DMS79 (cell line): ENCODE results near the gene ENO4.

Source experiments
- DNase-seq: peaks from one replicate; lab custom pipeline; 2025; lab: John Stamatoyannopoulos, UW

The ENO4 gene

GRCh38 chr10:116831086-116831485 is 18.2 kb upstream of the ENO4 start:
- DNase-seq: no peak

GRCh38 chr10:116831790-116832189 is 17.5 kb upstream of the ENO4 start:
- no peak for DNase-seq

DNA sequence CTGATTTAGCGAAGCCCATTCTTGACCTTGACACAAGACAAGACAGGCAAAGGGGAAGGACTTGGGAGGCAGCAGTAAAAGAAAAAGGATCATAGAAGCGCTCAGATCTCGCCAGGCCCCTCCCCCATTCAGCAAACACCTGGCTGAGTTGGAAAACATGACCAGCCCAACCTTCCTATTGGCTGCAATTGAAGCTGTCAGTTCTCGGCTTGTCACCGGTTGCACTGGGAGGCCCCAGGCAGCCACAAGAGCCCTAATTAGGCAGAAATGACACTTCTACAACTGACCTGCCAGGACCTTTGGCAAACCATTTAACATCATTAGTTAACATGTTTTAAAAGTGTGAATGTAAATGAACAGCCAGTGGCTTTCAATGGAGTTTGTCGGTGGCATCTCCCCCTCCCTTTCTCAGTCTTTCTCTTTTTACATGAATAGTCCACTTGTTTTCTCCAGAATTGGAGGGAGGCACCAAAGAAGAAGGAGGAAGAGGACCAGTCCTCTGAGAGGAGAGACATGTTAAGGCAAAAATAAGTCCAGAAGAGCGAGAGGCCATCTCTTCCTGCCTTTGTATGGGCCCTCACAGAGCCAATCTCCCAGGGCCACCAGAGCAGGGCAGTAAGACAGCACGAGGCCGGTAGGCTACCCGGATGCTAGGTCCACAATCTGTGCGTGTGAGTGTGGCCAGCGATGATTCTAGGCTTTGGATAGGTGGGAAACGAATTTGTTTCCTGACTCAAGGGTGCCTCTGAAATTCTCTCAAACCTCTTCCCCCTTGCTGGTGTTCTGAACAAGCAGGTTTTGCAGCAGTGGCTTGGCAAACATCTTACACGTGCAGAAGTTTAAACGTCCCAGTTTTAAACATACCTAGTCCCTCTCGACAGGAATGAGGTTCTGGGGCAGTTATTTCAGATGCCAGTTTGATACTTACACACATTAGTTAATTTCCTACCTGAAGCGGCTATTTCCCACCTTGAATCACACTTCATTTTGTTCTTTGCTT is 15.0 kb upstream of the ENO4 start:
- no peak for DNase-seq

GRCh38 chr10:116835658-116836057 is 13.6 kb upstream of the ENO4 start:
- DNase-seq: no peak

DNA sequence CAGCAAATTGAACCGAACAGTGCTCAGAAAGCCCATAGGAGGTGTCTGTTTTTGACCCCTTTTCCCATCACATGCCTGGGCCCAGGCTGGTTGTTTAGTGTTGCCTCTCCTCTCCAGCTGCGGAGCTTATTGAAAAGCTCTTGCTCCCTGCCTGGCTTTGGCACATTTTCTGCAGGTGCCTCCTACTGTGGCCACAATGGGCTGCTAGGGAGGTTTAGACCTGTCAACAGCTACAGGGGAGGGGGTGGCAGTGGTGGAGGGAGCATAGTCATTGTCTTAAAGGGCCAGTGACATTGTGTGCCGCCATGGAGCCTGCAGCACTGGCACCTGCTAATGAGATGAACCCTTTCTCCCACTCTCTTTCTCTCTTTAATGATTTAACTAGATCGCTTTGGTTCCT is 13.2 kb upstream of the ENO4 start:
- DNase-seq: no peak

DNA sequence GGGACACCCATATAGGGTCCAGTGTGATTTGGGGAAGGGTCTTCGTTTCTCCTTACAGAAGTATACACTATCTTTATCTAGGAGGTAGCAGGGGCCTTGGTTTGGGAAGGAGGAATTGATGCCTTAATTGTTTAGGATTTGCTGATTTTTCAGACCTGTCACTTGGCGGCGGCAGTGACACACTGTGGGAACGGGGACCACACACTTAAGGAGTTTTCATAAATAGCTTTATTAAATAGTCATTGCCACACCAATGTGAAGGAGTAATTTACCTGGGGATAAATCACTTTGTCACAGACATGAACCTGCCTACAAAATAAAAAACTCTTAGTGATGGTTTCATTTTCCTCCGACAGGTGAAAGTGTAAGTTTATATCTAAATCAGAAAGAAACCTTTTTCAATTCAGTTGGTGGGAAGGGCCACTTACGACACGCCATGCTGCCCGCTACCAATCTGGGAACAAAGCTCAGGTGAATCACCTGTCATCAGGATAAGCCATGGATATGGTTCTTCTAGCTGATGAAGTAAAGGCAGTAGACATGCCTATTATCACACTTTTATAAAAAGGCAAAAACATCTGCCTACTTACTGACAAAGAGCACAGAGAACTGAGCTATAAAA is 12.3 kb upstream of the ENO4 start:
- DNase-seq: no peak

DNA sequence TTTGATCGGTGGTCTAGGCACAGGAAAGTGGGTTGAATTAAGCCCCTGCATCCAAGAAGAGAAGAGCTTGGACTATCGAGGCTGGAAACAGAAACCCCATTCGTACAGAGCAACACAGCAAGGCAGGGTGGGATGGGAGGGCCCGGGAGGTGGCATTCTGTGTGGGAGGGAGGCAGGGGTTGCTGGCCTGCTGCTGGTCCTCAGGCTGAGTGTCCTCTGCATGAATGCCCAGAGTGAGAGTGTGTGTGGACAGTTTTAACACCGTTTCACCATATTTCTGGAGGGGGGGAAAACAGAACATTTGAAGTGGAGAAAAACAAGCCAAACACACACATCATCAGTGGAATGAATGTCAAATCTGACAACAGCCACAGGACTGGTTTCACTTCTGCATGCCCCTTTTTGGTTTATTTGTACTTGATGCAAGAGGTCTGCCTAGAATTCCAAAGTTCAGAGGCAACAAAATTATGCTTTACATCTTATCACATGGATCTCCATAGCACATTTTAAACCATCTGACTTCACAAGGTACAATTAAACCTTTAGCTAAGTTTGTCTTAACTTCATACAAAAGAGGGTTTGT is 11.1 kb upstream of the ENO4 start:
- no peak for DNase-seq

DNA sequence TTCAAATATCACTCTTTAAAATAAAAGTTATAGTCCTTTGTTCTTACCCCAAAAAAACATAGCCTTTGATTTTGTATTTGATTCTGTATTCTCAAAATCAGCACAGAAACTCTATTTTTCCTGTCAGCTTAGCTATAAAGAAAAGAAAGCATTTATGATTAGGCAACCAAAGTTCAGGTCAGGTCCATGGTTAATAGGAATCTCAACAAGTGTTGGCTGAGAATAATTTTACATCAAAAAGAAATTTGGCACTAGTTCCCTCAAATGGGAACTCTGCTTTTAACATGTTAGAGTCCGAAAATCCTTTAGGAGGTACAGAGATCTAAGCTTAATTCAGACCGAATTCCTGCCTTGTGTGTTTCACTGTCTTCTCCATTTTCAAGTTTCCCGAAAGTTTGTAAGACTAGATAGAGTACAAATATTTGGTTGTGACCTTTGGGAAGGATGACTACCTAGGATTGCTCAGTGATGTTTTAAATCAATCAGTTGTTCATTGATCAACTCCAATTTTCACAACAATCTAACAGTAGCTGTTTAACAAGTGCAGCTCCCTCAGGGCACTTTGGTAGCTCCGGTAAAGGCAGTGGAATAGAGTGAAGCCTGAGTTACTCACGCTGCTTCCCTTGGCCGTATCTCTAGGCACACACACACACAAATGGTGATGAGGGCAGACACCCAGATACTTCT is 8.8 kb upstream of the ENO4 start:
- no peak for DNase-seq

DNA sequence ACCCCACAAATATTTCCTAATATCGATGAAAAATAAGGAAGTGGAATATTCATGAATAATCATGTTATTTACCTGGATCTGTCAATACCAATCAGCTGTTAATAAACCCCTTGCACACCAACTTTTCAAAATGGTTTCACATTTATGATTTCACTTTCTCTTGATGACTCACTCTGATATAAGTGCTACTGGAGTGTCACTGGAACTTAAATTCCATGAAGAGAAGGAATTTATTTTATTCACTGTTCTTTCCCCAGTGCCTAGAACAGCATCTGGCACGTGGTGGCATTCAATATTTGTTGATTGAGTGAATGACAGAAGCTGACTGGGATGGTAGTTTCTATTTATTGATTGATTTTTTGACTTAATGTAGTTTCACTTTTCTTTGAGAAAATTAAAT is 3.5 kb upstream of the ENO4 start:
- DNase-seq: no peak

DNA sequence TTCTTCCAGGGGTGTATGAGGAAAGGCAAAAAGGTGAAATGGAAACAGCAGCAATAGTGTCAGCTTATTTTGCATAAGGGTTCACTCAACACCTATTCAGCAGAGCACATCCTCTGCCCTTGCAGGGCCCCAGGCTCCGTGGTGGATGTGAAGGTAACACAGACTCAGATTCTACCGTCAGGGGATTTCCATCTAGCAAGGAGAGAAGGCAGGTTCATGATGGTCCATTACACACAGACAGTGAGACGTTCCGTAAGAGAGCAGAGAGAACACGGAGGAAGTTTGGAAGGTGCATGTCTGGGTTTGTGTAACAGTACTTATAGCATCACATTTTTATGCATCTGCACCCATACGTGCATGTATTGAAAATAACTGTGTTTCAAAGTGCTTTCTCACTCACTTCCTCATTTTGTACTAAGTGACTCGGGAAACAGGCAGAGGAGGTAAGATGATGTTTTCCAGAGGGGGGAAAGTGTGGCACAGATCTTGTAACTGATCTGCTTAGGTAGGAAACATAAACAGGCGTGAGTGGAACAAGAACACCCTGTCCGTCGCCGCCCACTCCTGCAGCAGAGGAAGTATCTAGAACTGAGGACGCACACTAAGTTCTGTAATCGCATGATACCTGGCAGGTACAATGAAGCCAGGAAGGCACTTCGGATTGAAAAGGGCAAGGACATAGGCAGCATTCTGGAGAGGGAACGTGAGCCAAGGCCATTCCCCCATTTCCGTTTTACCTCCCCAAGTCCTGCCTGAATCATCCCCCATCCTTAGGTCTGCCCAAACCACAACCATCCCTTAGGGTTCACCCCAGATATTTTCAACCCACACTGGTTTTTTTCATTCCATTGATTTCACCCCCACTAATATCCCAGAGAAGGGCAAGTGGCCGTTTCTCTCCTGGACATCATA is 1.0 kb upstream of the ENO4 start:
- no peak for DNase-seq

GRCh38 chr10:116848944-116849247 is 403 bp upstream of the ENO4 start:
- no peak for DNase-seq

GRCh38 chr10:116850058-116850611 is 836 bp downstream of the ENO4 start:
- DNase-seq: no peak

DNA sequence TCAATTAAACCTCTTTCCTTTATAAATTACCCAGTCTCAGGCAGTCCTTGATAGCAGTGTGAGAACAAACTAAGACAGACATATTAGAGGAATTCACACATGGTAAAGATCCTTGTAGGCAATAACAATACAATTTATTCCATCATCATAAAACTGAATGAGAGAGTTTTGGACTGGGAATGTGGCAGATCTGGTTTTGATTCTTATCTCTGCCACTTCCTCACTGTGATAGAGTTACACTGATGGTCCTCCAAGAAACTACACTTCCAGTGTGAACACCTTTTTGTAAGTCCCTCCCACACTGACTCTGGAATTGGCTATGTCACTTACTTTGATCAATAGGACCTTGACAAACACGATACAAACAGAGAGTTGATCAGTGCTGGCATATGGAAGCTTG is 2.9 kb downstream of the ENO4 start:
- DNase-seq: no peak

DNA sequence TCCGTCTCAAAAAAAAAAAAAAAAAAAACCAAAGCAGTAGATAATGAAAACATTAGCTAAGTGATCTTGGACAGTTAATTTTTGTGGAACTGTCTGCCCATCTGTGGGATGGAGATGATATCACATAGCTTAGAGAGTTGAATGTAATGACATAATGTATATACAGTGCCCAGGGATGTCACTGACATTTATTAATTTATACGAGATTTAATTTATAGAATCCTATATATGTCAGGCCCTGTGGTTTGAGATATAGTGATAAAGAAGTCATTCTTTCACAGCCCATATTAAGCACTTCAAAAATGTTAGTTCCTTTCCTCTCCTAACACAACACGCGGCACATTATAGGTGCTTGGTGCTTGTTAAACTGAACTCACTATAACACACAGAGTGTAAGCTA is 4.0 kb downstream of the ENO4 start:
- DNase-seq: no peak

DNA sequence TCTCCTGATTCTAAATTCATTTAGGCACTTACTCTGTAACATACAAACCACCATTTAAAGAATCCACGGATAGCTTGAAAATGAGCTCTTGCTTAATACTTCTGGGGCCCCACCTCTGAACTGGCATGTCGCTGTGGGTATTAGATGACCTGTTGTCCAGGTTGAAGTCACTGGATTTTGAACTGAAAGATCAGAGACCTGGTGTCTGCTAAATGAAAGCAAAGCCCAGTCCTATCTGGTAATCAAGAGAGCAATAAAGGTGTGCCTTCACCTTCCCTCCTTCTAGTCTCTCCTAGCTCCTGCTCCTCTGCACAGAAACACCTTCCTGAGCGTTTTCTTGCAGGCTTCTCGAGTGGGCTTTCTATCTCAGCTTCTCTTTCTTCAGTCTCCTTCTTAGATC is 4.4 kb downstream of the ENO4 start:
- no peak for DNase-seq

DNA sequence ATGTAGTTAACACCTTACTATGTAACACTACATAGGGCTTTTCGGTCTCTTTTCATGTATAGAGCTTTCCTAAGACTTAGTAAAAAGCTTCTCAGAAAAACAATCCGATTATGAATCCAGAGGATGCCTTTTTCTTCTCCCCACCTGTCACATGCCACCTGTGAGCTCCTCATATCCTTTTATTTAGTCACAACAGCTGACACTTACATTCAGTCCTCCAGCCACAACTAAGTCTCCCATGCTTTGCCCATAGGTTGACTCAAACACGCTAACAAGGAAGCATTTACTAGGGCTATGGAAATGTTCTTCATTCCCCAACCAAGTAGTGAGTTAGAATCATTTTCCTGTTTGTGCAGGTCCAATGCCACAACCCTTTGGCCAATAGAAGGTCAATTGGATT is 7.9 kb downstream of the ENO4 start:
- DNase-seq: no peak

DNA sequence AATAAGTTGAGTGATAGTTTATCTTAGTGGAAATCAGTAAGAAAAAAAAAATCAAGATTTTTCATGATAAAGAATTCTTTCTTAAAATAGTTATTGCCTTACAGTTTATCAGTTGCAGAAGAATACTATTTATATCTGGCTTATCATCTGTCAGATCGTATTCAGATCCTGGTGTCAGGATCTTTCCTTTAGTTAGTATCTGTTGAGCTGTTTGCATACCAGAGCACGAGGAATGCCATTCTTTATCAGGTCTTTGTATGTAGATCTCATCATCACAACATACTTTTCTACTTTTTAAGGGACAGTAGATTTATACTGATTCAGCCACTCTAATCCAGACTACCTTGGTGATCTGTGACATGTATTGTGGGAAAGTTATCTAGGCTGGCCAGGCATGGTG is 12.5 kb downstream of the ENO4 start:
- DNase-seq: no peak

- DNase-seq: no peak
Measured at GRCh38 chr10:116864436-116864835, 15.1 kb downstream of the ENO4 start.

- DNase-seq: no peak
Measured at GRCh38 chr10:116866066-116866465, 16.8 kb downstream of the ENO4 start.

- DNase-seq: no peak
Measured at GRCh38 chr10:116866987-116867595, 17.8 kb downstream of the ENO4 start.

GRCh38 chr10:116868198-116868676 is 18.9 kb downstream of the ENO4 start:
- no peak for DNase-seq
